ENCODE measurements around the gene REN.

REN gene

DNA sequence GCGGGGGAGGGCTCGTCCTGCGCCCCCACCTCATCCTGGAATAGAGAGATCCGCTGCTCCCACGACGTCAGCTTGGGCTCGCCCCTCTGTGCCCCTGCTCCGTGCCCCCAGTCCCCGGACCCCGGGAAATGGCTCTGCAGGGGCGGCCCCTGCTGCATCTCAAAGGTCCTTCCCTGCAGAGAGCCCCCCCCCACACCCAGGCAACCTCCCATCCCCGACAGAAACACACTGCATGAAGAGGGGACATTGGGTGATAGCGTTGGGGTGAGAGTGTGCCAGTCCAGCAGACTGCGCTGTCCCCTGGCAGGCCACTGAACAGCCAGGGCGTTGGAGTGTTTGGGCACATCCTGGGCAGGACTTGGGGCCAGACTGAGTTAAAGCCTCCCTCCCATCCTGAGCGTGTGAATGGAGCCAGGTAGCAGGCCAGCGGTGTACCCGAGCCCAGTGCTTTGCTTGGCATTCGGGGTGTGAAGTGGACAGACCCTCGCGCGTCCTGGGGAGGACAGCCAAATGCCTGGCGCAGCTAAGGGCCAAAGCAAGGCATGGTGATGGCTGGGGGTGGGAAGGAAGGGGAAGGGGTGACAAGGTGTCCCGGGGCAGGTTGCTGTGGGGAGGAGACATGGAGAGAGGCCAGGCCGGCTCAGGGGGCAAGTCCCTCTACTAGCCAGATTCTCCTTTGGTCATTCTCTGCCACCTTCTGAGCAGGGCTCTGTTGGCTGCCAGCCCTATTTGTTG lies 13.7 kb downstream of the REN start:
- no peak for DNase-seq

GRCh38 chr1:204151552-204152309 lies 14.4 kb downstream of the REN start, which contains the start of gene ETNK2:
Gene ETNK2 (minus strand): TSS chr1:204152044. CDS start chr1:204151852, 192 bp downstream.
- DNase-seq = peak; percentile 71

GRCh38 chr1:204150702-204151551 lies 15.2 kb downstream of the REN start:
- no peak for DNase-seq

DNA sequence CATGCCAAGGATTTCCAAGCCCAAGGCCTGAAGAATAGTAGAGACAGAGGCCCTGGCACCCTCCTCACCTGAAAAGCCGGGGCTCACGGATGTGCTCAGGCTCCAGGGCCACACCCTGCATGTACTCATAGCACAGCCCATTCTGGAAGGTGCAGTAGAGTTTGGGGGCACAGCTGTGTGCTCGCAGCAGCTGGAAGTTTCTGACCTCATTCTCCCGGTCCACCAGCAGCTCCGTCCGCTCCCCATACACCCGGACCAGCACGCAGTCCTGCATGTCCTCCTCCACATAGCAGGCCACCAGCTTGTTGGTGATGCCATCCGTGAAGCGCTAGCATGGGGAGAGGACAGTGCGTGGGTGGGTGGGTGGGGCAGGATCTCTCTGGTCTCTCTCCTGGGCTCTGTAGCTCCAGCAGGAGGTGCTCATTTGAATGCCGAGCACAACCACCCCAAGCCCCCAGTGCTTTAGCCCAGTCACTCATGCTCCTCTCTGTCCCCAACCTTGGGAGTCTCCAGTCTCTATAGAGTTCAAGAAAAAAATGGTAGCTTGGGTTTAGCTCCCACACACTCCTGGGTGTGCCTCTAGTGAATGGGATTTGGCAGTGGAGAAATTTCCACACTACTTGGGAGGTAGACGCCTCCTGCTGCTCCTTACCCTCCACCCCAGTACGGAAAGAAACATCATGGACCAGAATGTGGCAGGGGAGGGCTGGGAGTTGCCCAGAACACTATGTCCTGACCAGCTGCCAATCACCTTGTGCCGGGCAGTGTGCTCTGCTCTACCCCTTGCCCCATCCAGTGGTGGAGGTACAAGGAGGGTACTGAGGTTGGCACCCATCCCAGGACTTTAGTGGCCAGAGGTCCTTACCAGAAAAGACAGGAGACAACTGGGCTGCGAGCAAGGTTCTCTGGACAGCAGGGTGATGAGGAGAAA lies 16.2 kb downstream of the REN start:
- DNase-seq = no peak

DNA sequence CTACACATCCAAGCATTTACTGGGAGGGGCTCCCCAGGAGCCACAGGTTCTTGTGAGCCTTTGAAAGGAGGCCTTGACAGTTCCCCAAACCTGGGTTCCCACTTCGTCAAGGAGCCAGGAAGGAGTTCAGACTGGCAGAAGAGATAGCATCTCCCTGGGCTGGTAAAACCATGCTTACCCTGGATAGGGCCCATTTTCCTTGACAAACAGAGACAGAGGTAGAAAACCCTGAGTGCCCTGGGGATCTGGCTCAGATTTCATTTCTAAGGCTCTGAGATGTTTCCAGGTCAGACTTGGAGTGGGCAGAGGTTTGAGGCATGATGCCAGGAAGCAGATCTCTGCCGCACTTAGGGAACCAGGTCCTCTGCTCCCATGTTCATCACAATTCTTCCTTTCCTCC lies 17.0 kb downstream of the REN start:
- no peak for DNase-seq

DNA sequence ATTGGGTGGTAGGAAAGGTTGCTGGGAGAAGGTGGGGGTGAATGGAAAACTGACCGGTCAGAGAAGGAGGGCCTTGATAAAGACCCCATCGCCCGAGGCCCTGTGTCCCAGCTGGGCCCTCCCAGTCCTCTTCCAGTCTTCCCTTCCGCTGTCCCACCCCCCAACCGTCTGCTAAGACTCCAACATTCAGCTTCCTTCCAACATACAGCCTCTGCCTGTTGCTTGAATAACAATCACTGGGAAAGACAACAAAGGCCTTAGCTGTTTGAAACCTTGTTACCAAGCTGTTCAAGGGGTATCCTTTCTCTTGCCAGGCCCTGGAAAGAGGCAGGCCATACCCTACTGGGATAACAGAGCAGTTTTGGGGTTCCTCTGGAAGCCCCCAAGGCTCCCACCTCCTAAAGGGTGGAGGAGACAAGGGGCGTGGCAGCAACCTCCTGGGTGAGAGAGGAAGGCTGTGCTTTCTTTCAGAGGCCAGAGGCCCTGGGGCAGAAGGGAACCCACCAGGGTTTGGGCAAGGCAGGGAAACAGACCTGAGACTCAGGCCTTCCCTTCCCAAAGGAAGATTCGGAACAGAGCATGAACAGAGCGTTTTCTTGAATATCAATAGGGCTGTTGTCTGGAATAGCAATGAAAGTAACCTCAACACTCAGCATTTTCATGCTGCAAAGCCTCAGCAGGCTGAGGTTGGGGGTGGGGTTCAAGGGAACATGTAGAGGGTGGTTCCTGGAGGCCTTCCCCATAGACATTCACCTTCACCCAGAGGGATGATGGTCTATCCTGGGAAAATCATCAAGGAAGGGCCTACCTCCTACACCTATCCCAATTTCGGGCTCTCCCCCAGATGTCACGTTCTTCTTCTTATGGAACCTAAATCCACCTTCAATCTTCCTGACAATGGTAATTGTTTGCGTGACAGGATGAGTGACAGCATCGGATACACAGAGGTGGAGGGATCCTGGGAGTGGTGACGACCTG lies 18.4 kb downstream of the REN start:
- DNase-seq = no peak

- DNase-seq = no peak
Measured at GRCh38 chr1:204146965-204147364, 19.2 kb downstream of the REN start.

GRCh38 chr1:204146309-204146708 lies 19.8 kb downstream of the REN start:
- no peak for DNase-seq

DNA sequence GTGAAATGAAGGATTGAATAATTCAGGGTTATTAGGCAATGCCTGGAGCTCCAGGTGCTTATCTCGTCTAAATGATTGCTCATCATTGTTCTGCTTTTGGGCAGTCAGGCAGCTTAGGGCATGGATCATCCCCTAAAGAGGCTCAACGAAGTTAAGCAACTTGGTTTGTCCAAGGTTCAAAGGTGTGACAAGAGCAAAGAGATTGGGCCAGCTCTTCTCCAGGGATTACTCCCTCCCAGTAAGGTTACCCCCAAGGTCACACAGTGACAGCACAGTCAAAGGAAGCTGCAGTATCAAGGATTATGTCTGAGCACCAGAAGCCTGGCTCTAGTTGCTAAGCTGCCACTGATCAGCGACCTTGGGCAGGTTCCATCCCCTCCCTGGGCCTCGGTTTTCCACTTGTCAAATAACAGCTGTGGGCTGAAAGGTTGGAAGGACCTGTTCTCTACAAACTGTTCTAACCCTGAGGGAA lies 21.1 kb downstream of the REN start:
- DNase-seq = no peak

DNA sequence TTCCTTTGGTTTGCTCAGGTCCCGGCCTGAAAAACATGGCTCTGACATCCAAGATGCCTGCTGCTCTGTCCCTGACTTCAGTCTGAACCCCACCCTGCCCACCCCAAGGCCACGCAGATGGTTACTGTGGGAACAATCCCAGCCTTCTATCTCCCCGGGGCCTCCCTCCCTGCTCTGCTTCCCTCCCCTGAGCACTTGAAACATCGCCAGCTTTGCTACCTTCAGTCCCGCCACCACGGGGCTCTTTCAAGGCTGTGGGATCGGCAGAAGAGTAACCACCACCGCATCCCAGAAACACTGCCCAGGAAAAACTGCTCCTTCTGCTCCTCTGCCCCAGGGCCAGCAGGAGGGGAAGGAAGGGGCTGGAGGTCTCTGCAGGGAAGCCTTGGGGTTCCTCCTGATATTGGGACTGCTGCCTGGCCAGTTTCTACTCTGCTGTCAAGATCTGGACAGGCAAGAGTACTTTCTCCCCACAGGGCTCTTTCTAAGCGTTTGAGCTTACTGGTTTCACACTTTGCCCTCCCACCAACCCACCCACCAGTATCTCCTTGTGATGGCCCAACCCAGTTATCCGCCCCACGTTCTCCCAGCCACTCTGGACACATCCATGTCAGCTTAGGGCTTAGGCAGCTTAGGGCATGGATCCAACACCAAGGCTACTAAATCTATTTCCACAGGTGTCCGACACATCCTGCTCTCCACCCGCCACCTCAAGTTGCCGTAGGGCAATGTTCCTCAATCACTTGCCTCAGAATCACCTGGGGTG lies 22.7 kb downstream of the REN start:
- DNase-seq = no peak

DNA sequence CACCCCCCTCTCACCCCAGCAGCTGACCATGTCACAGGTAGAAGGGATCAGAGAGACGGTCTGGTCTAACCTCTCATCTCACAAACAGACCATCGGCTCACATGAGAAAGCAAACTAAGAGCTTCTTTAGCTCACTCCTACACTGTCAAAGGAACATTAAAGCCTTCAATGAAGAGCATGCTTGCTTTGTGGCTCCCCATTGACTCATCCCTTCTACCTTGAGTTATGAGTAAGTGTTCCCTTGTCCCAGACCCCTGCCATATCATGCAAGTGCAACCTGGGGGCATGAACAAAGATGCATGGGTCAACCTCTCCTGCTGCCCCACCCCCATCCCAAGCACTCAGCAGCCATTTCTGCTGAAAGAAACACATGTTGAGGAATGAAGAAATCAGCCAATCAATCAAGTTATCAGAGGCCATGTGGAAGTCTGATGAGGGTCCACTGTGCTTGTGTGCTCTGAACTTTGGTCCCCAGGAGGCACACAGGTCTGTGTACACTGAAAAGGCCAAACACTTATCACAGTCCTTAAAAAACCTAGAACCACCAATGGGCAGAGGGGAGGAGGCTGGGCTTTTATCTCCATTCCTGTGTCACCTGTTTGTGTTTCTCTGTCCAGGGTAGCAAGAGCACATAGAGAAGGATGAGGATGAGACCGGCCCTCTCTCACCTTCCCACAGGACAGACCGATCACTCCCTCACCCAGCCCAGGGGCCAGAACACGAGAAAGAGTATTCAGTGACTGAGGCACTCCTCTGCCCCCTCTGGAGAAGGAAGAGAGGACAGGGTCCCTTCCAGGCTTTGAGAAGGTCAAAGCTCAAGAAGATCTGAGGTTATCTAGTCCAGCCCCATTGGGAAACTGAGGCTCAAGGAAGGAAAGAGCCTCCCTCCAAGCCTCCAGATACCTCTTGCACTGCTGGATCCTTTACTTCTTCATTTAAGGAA lies 23.8 kb downstream of the REN start:
- DNase-seq = no peak

- no peak for DNase-seq
Measured at GRCh38 chr1:204141131-204141530, 25.0 kb downstream of the REN start.

DNA sequence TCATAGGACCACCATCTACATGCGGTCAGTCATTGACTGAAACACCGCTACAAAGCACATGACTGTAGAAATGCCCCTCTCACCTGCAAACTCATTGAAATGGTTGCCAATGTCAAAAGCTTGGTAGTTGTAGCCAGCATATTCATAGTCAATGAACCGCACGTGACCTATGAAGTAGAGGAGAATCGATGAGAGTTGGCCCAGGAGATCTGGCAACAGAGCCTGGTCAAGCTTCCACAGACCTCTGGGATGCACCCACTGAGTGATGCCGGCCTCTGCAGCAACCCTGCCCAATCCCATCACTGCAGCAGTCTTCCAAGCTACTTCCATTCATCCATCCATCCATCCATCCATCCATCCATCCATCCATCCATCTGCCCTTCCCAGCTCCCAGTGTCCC lies 26.2 kb downstream of the REN start:
- no peak for DNase-seq

DNA sequence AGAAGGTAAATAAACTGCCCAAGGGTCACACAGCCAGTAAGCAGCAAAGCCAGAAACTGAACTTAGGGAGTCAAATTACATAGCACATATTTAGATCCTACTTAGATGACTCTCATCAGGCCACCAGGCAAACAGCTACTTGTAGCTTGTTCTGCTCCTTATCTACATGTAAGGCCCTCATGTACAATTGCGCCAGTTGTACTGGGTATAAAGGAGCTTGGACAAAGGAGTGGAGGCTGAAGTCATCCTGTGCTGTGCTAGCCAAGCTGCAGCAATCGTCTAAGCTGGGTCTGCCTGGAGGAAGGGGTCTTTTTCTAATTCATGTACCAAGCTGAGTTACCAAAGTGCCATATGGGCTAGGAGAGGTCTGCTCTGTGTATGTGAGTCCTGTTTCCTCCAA lies 27.0 kb downstream of the REN start:
- DNase-seq = no peak

GRCh38 chr1:204136814-204137213 lies 29.3 kb downstream of the REN start:
- no peak for DNase-seq

DNA sequence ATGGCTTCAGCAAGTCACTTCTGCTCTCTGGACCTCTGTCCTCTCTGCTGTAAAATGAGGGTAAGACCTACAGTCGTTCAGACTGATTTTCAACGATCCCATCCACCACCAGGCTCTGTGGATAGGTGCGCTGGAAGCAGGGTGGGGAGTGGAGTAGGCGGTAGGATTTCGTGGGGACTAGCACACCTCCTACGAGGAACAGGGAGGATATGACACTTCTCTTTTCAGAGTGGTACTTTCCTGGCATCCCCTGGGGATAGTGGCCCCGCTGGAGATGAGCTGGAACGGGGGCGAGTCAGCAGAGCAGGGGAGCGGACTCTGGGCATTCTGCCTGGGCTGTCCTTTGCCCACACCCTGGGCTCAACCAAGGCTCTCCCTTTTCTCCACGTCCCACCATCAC lies 32.0 kb downstream of the REN start:
- DNase-seq = no peak

GRCh38 chr1:204132718-204133117 lies 33.4 kb downstream of the REN start:
- DNase-seq = no peak

GRCh38 chr1:204131978-204132377 lies 34.2 kb downstream of the REN start:
- DNase-seq = no peak

Data from CD4-positive, alpha-beta T cell treated with Interleukin-17A for 4 hours (primary cell).